Stimulated activated CD8-positive, alpha-beta memory T cell treated with anti-CD3 and anti-CD28 coated beads, Interleukin-12 subunit alpha, Interleukin-12 subunit beta, amount 100 ng/mL, for 4 hours (primary cell): Measurements from ENCODE around the gene PPP1R9A.

Experiments used
- DNase-seq: peaks from one replicate; pipeline ENCODE4 v3.0.0-alpha.2; 2020; ENCODE audit warnings: low read depth

Gene PPP1R9A

DNA sequence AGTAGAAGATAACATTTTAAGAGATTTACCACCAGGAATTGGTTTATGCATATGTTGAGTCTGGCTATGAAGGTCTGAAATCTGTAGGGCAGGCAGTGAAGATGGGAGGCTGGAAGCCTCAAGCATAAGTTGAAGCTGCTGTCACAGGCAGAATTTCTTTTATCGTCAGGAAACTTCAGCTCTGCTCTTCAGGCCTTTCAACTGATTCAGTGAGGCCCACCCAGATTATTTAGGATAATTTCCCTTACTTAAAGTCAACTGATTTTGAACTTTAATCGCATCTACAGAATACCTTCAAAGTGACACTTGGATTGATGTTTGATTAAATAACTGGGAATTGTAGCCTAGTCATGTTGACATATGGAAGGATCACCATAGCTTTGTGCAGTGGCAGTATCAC is 190.5 kb downstream of the PPP1R9A start:
- no peak for DNase-seq

DNA sequence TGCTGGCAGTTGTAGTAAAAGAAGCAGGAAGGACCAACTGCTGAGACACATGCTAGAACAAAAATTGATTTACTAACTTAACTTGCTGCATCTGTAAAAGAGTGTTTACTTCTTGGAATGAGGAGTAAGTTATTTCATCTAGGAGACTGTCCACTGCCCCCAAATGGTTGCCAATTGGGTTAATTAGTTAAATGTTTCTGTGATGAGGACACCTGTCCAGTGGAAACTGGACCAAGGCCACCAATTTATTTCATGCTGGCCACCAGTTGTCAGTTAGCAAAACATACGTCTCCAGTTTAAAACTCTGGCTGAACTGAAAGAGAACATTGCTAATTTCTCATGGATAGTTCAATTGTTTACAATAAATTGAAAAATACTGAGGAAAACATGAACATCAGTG is 191.7 kb downstream of the PPP1R9A start:
- no peak for DNase-seq

DNA sequence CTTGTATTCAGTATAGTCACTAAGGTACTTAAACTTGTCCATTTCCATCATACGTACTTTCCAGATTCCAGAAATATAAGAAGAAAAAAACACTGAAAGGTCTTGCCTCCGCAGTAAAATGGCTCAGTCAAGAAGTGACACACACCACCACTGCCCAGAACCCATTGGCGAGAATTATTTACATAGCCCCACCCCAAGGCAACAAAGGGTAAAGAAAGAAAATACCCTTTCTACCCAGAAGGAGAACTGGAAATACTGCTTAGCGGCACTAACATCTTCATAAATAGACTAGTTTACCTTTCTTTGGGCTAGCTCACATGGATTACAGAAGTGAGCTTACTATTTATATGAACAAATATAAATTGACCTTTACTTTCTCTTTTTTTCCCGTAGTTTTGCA is 194.0 kb downstream of the PPP1R9A start:
- DNase-seq = no peak

DNA sequence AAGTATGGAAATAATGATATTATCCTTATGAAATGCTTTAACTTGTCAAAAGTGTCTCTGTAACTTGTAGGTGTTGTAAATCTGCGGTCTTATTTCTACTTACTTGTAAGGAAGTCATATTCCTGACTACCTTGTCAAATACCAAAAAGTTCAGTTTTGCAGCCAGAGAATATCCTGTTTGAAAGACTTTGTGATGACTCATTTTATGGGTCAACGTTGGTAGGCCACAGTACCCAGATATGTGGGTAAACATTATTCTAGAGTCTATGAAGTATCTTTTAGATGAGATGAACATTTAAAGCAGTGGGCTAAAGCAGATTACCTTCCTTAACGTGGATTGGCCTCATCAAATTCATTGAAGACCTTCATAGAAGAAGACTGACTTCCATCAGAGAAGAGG is 195.3 kb downstream of the PPP1R9A start:
- DNase-seq = no peak

DNA sequence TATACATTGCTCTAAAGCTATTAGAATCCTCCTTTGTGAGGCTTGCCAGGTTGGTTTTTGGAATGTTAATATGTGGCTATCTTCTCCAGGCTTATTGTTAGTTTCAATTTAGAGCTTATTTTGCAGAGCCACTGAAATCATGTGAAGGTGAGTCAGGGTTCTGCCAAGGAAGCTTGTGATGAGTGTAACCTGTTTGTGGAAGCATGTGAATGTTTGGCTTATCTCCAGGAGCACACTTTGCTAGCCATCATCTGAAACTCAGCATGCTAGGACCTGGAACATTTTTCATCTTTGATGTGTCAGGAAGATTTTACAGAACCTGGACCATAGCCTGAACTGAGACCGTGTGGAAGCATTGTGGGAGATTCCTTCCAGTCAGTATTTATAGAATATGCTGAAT is 197.3 kb downstream of the PPP1R9A start:
- no peak for DNase-seq

DNA sequence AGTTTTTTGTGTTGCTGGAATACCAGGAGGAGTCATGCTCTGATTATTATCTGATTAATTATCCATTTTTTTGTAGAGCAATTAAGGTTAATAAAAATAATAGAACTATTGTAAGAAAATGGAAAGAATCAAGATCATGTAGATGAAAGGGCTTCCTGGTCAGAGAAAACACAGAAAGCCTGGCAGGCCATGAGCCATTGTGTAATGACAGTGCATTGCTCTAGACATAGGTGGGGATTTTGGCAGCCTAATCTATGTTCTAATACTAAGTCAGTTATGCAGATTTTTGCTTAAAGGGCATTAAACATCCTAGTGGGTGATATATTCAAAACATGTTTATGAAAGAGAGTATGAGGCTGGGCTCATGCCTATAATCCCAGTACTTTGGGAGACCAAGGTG is 198.2 kb downstream of the PPP1R9A start:
- DNase-seq = no peak

DNA sequence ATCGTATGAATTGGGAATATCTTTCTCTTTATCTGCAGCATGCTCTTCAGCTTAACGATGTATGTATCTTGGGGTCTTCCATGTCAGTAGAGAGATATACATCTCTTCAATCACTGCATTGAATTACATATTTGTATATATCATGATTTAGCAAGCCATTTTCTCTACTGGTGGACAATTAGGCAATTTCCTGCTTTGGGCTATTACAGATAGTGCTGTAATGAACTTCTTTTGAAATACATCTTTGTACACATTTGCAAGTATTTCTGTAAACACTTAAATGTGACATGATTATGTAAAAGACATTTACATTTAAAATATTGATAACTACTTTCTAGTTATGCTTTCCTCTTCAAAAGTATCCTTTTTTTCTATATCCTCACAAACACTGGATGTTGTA is 199.0 kb downstream of the PPP1R9A start:
- no peak for DNase-seq

DNA sequence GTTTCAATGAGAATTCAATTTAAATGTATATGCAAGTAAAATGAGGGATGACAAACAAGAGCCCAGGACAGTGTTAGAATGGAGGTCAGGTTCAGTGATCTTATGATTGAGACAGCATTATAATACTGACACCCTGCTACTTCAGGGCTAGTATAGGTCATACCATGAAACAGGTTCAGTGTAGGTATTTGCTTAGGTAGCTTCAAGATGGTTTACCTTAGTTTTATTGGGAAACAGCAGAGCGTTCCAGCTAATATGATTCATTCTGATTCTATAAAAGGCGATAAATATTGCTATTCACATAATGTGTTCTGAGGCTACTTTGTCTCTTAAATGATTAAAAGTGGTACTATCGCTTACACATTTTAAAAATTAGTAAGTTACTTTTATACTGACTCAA is 203.3 kb downstream of the PPP1R9A start:
- no peak for DNase-seq

DNA sequence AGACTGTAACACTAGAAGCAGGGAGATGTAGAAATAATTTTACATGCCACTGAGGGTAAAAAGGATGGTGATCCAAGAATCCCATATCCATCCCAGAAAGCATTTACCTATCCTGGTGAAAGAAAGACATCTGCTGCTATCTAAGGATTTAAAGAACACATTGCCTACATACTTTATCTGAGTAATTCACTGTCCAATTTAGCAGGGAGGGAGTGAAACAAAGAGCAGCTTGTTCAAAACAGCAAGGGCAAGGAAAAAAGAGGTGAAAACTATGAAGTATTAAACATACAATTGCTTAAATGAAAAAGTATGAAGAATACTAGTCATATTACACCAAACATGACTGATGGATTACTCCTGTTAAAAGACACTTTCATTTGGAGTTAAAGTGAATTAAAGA is 206.2 kb downstream of the PPP1R9A start:
- no peak for DNase-seq

DNA sequence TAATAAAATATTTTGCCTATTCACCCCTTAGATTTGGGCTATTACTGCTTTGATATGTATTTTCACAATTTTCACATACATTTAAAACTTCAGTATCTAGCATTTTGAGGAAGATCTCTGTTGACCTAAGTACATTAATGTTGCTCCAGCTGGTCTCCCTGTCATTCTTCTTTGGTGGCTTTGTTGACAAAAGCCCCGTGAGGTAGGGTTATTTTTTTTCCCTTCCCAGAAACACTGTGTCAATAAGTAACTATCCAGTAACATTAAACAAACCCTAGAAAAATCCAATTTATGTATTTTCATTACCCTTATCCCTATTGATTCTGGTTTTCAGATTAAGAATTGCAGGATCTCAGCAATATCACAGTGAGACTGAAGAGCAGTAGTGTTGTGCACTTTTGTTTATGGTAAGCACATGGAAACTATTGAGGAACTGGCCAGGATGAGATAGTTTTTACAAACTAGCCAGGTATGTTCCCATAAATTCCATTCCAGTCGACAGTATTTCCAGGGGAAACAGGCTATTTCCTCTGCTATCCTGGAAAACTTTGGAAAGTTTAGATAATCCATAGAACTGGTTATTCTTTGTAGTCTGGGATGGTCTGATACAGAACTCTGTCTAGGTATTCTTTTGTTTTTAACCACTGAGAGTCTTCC is 218.8 kb downstream of the PPP1R9A start:
- DNase-seq = no peak

DNA sequence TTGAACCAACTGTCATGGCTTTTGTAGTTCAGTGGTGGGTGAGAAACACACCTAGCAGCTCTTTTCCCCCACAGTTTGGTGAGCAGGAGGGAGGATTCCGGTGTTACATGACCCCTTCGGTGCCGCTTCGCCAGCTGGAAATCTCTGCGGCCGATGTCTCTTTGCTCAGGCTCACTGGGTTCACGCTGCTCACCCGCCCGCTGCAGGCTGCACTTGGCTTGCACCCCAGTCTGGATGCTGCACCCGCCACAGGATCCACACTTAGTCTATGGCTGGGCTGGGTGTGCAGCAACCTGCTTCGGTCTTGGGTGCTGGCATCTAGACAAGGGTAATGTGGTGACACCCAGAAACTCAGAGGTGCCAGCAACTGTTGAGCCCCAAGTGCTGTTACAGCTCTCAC is 225.1 kb downstream of the PPP1R9A start:
- DNase-seq = no peak

DNA sequence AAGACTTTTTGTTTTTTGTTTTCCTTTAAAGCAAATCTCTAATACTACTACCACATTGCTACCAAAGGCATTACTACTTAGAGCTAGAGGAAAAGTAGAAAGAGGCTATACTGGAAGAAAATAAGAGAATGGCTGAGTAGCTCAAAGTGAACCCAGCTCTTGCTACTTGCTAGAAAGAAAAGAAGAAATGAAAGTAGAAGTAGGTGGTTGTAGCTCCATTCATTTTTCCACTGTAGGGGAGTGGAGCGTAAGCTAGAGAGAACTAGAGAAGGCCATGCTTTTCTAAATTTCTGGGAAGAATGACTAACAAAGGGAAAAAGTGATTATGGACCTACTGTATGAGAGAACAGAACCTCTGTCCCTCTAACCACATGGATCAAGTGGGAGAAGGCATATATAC is 232.5 kb downstream of the PPP1R9A start:
- DNase-seq = no peak

DNA sequence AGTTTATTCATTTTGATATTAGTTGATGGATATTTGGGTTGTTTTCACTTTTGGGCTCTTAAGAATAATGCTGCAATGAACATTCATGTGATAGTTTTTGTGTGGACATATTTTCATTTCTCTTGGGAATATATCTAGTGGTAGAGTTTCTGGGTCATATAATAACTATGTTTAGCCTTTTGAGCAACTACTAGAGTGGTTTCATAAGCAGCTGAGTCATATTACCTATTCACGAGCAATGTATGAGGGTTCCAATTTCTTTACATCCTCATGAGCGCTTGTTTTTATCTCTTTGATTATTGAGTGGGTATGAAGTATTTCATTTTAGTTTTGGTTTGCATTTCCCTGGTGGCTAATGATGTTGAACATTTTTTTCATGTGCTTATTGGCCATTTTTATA is 234.4 kb downstream of the PPP1R9A start:
- DNase-seq = no peak

DNA sequence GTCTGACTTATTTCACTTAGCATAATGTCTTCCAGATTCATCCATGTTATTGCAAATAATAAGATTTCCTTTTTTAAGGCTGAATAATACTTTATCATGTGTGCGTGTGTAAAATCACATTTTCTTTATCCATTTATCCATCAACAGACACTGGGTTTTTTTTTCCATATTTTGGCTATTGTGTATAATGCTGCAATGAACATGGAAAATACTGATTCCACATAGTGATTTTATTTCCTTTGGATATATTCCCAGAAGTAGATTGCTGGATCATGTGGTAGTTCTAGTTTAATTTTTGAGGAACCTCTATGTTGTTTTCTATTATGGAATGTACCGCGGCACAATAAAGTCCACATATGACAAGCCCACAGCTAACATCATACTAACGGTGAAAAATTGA is 236.9 kb downstream of the PPP1R9A start:
- DNase-seq = no peak

DNA sequence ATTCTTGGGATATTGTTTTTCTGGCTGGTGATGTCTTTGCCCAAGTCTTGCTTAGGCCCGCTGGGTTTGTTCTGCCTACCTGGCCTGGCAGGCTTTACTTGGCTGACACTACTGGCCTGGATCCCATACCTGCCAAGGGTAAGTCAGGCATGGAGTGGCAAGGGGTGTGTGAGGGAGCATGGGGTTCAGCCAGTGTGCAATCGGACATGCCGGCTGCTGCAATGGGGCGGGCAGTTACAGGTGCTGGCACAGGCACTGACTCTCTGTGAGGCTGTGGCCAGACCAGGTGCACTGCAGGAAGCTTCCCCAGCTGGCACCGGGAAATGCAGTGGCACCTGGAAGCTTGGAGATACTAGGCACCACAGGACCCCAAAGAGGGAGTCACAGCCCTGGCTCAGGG is 248.6 kb downstream of the PPP1R9A start:
- DNase-seq = no peak

DNA sequence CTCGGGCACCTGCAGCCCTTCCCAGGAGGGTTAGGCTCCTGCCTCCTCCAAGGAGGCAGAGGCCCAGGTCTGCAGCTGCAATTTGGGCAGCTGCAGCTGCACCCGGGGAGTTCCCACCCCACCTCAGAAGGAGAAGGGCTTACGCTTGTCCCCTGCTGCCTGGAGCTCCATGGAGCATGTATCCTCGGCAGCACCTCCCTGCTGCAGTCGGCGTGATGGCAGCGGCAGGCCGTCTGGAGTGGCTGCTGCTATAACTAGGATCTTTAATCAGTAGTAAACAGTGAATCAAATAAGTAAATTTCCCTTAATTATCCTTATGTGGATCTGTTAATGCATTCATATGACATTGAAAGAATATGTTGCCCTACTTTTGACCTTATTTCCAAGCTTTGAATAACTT is 250.0 kb downstream of the PPP1R9A start:
- DNase-seq = no peak

DNA sequence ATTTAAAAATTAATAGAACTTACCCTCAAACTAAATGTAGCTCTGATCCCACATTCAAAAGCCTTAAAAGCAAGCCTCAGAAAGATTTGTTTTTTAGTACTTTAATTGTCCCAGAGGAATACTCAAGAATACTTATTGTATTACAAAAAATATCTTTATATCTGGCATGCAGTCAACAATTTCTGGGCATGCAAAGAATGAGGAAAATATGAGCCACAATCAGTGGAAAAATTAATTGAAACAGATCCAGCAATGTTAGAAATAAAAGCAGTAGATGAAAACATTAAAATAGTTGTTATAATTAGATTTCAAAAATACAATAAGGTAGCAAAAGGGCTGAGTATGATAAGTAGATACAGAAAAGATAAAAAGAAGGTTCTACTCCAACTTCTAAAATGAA is 262.3 kb downstream of the PPP1R9A start:
- no peak for DNase-seq

DNA sequence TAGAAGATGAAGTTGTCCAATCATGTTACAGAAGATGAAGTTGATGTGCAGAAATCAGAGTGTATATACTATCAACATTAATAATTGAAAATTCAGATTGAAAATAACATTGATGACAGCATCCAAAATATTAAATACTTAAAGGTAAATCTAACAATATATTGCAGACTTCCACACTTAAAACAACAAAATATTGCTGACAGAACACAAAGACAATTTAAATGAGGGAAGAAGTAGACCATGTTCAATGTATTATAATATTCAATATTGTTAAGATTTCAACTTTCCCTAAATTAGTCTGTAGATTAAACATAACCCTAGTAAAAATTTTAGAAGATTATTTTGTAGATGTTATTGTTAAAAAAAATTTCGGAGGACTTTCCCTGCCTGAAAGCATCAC is 265.0 kb downstream of the PPP1R9A start:
- DNase-seq = no peak

DNA sequence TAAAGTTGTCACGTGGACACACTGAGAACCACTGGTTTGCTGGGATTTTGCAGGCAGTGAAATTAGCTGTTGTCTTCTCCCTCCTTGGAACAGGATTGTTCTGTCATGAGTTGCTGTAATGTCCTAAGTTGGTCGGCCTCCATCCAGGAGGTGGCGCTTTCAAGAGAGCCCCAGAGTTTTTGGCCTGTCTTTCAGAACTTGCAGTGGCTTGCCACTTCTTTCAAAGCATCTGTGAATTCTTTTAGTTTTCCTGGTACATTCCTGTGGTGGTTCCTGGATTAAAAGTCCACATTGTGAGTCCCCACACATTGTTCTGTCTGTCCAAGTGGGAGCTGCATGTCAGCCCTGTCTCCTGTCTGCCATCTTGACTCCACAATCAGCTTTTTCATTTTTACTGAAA is 283.1 kb downstream of the PPP1R9A start:
- DNase-seq = no peak

DNA sequence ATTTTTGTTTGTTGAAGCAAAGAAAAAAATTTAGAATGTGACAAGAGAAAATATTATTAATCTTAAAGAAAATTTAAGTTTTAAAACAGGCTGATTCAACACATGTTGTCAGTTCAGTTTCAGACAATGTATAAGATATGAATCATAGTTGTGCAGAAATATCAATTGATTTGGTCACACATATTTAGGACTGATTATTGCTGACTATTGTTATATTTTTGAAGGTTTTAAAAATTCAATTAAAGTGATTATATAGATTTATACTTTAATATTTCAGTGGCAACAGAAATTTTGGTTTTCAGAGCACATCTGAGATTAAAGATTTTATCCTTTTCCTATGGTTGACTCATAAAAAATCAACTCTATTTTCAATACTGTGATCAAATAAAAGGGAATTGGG is 284.4 kb downstream of the PPP1R9A start:
- no peak for DNase-seq

DNA sequence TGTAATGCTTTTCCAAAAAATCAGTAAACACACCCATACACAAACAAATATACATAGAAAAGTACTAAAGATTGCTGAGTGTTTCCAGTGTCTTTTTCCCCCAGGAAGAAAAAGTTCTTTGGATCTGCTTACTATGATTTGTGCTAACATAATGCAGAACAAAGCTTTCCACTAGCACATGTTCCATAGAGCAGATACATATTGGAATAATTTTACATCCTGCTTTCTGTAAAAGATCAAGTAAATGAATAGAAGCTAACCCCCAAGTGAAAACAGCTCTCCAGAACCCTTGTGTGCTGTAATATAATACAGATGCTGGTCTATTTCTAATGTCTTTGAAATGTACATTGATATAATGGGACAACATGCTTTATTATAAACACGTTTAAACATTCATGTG is 291.5 kb downstream of the PPP1R9A start:
- no peak for DNase-seq

DNA sequence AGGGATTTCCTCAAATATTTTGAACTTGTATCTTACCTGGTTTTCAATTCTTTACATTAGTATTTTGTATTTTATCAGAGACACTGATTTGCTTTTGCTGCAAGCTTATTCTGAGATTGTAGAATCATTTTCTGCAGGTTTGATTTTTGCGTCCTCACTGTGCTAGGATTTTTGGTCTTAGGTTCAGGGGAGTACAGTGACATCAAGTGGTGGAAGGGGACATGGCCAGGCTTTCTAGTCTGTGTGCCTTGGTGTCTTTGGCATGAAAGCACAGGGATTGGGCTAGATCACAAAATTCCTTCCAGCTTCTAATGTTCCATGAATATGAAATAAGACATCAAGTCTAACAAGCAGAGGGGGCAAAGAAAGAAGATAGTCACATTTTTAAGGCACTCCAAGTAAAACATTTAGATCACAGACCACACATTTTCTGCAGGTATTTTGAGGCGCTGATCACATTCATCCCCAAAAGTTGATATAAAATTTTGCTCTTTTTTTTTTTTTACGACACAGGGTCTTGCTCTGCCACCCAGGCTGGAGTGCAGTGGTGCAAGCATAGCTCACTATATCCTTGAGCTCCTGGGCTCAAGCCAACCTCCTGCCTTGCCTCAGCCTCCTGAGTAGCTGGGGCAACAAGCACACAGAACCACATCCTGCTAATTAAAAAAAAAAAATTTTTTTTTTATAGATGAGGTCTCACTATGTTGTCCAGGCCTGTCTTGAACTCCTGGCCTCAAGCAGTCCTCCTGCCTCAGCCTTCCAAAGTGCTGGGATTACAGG is 292.6 kb downstream of the PPP1R9A start:
- no peak for DNase-seq

DNA sequence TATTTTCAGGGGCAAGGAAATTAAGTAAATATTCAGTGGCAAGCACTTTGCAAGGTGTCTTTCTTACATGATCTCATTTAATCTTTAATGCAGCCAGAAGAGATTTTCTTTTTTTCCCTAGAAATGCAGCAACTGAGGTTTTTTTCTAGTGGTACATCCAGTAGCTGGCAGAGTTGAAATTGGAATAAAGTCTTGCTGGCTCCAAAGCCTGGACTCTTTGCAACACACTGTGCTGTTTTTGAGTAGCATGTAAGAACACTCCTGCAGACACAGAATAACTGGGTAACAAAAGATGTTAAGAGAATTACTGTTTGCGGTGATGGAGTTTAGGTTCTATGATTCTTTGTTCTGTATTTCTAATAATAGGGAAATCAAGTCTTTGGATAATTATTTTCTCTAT is 293.3 kb downstream of the PPP1R9A start:
- DNase-seq = no peak

DNA sequence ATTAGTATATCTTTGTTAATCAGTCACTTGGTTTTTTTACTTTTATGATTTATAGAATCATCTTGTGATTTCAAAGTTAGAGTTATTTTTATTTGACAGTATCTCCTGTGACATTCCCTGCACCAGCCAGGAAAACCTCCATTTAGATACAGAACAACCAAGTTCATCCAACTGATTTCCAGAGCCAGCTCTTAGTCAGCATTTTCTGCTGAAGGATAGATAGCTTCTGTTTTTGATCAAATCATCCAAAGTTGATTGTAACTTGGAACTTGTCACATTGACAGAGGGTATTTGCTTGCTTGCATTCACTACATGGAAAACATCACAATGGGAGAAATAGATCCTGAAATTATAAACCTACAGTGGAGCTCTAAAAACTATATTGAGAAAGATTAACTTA is 294.3 kb downstream of the PPP1R9A start:
- no peak for DNase-seq
